HepG2 (cell line): ENCODE measurements around the gene KL. TPM values are rescaled to one million over a fixed set of nuclear protein-coding genes. Genes with fewer than 3 reads are reported as not detected.

ENCODE experiments used
- CHD4 ChIP-seq: fragments of 200-600 bp; sonication (generic); IDR thresholded peaks from 2 replicates; pipeline ENCODE4 v1.7.0; 2017; ENCODE audit warnings: mild to moderate bottlenecking, low read length, borderline replicate concordance
- GTF3A ChIP-seq: sonication (generic); formaldehyde crosslinking; conservative IDR thresholded peaks from 2 replicates; pipeline ENCODE4 v1.4.0; 2020; ENCODE audit warnings: mild to moderate bottlenecking, missing genetic modification reagents
- MAX ChIP-seq: IDR thresholded peaks from 2 replicates; pipeline ENCODE4 v1.6.1; 2012; ENCODE audit warnings: inconsistent platforms
- MEF2D ChIP-seq: sonication (generic); formaldehyde crosslinking; IDR thresholded peaks from 2 replicates; pipeline ENCODE4 v1.5.1; 2020; ENCODE audit warnings: mild to moderate bottlenecking, missing genetic modification reagents
- MTA1 ChIP-seq: sonication (generic); formaldehyde crosslinking; IDR thresholded peaks from 2 replicates; pipeline ENCODE4 v1.4.0; 2020; ENCODE audit warnings: missing genetic modification reagents, mild to moderate bottlenecking, borderline replicate concordance
- TCF12 ChIP-seq, 2 experiments: fragments of 450-650 bp in 1 of 2; sonication (generic) in 1 of 2; formaldehyde crosslinking in 1 of 2; IDR thresholded peaks; 2 replicates each; pipeline versions ENCODE4 v1.6.1 to v1.8.0; 2017 to 2022; ENCODE audit warnings: antibody characterized with exemption in 1 of 2, mild to moderate bottlenecking in 1 of 2, missing genetic modification reagents in 1 of 2, moderate library complexity in 1 of 2
- ZNF569 ChIP-seq: sonication (generic); formaldehyde crosslinking; IDR thresholded peaks from 2 replicates; pipeline ENCODE4 v1.5.0; 2020; ENCODE audit warnings: mild to moderate bottlenecking, missing genetic modification reagents, moderate library complexity, borderline replicate concordance
- ZNF639 ChIP-seq: conservative IDR thresholded peaks from 2 replicates; pipeline ENCODE4 v1.6.1; 2018; ENCODE audit warnings: missing genetic modification reagents
- ZNF780A ChIP-seq: sonication (generic); formaldehyde crosslinking; IDR thresholded peaks from 2 replicates; pipeline ENCODE4 v1.8.0; 2022; ENCODE audit warnings: mild to moderate bottlenecking, missing genetic modification reagents, moderate library complexity
- polyA plus RNA-seq, 8 experiments: library from polyadenylated mRNA; depleted of rRNA in 3 of 8; stranded (reverse) in 7 of 8; unstranded in 1 of 8; fragments of >200 nt; fragmentation: Illumina TruSeq in 4 of 8; extraction: Trizol in 4 of 8; gene quantifications; 2 replicates each; pipeline versions ENCODE4 v1.2.1 to v1.2.3, GENCODE V29; 2011 to 2016; ENCODE audit warnings: low read depth in 4 of 8, missing spikeins in 1 of 8, mixed read lengths in 1 of 8; ENCODE audit not compliant: insufficient read depth in 1 of 8
- total RNA-seq, 5 experiments: library from RNA; depleted of rRNA; stranded (reverse); fragments of >200 nt; fragmentation: Illumina TruSeq; extraction: Trizol; gene quantifications; 2 replicates each; pipeline ENCODE4 v1.2.3, GENCODE V29; 2016; ENCODE audit warnings: low read depth in 1 of 5
- TF ChIP-seq, protein P1 (sequence below): sonication (generic); formaldehyde crosslinking; conservative IDR thresholded peaks from 2 replicates; pipeline ENCODE4 v1.5.0; 2020; ENCODE audit warnings: missing genetic modification reagents

The KL gene
- total and polyA plus RNA-seq, 2 of the 13 experiments (the other 11 are each of a cell fraction or from before 2014, with no cell fraction given), result not detected

DNA sequence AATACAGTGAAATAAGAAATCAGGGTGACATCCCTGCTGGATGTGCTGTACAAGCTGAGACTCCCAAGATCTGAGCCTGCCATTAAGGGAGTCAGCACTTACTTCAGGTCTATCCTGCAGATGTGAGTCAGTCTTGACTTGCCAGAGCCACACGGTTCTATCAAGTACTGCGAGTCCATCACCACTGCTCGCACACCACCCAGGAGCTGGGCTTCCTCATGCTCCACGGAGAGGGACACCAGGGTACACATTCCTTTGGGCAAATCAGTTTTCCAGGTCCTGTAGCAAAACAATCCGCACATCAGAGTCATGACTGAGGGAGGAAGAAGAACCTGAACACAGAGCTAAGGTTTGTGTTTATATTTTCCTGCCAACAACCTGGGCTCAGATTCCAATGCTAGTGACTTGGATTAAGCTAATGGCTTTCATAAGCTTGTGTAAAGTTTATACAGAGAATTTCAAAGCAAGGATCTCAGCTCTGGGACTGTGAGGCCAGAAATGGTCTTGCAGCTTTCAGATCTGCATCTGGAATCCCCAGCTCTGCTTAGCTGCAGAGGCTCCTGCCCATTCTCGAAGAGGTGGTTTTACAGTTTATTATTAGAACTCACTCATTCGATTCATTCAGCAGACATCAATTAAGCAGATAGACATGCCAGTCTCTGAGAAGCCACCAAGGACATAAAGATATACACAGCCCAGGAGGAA lies 90.6 kb downstream of the KL start (continued):
- no peak for TF ChIP-seq MEF2D (CRISPR knock-in tag)
- no peak for TF ChIP-seq GTF3A (CRISPR knock-in tag)
- no peak for TF ChIP-seq ZNF569 (CRISPR knock-in tag)
- no peak for TF ChIP-seq MTA1
- TF ChIP-seq, protein P1, sequence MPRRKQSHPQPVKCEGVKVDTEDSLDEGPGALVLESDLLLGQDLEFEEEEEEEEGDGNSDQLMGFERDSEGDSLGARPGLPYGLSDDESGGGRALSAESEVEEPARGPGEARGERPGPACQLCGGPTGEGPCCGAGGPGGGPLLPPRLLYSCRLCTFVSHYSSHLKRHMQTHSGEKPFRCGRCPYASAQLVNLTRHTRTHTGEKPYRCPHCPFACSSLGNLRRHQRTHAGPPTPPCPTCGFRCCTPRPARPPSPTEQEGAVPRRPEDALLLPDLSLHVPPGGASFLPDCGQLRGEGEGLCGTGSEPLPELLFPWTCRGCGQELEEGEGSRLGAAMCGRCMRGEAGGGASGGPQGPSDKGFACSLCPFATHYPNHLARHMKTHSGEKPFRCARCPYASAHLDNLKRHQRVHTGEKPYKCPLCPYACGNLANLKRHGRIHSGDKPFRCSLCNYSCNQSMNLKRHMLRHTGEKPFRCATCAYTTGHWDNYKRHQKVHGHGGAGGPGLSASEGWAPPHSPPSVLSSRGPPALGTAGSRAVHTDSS (CRISPR knock-in tag), result no peak
- no peak for TF ChIP-seq ZNF780A (CRISPR knock-in tag)
- no peak for TF ChIP-seq ZNF639
- no peak for TF ChIP-seq MAX
- no peak for TF ChIP-seq TCF12 (IDR thresholded peaks at IDR 0.05)
- no peak for TF ChIP-seq TCF12 (CRISPR knock-in tag; IDR thresholded peaks at IDR 0.05)
- no peak for TF ChIP-seq CHD4
